Measurements from ENCODE around the gene WNT16.
A peak's percentile ranks its signal among the peaks of the same experiment; 100 is the strongest.

Gene WNT16

GRCh38 chr7:121360564-121360963 lies 31.8 kb downstream of the WNT16 start:
- Histone ChIP-seq H3K4me1 (ENCODE audit: low read length) (no peaks in the 10 kb centered on the region), H4K20me1 (ENCODE audit: insufficient read depth, low read length) (no peaks in the 10 kb centered on the region), H2AFZ (ENCODE audit: low read depth, low read length) (no peak overlapping the region), H3K4me3 (ENCODE audit: low read length) (no peak overlapping the region), H3K9ac (ENCODE audit: low read length) (no peak overlapping the region), H3K27me3 (ENCODE audit: low read depth, low read length) (no peaks in the 10 kb centered on the region), H3K27ac (ENCODE audit: low read length) (no peak overlapping the region), H3K9me3 (ENCODE audit: insufficient read depth, low read length) (no peaks in the 10 kb centered on the region), H3K36me3 (replicated peaks; ENCODE audit: low read depth, low read length) (peaks cover 18% of the 10 kb centered on the region), H3K4me2 (ENCODE audit: low read length) (no peak overlapping the region), H3K79me2 (ENCODE audit: low read length) (no peaks in the 10 kb centered on the region)
- TF ChIP-seq EZH2phosphoT487 (IDR thresholded peaks at IDR 0.05; ENCODE audit: low read depth) (no peak), CTCF (IDR thresholded peaks at IDR 0.05; ENCODE audit: low read depth, low read length) (no peak)

GRCh38 chr7:121366852-121367431 lies 38.1 kb downstream of the WNT16 start:
- Histone ChIP-seq H3K4me3 (ENCODE audit: low read length) (no peak overlapping the region), H3K27me3 (ENCODE audit: low read depth, low read length) (no peaks in the 10 kb centered on the region), H4K20me1 (ENCODE audit: insufficient read depth, low read length) (peaks cover 3% of the 10 kb centered on the region; the same call in 1 of the 2 replicates), H3K79me2 (ENCODE audit: low read length) (no peaks in the 10 kb centered on the region), H3K27ac (ENCODE audit: low read length) (no peak overlapping the region), H3K36me3 (replicated peaks; ENCODE audit: low read depth, low read length) (peaks cover 20% of the 10 kb centered on the region), H3K4me2 (ENCODE audit: low read length) (no peak overlapping the region), H3K9me3 (ENCODE audit: insufficient read depth, low read length) (no peaks in the 10 kb centered on the region), H2AFZ (ENCODE audit: low read depth, low read length) (no peak overlapping the region), H3K4me1 (ENCODE audit: low read length) (no peaks in the 10 kb centered on the region; the same call in 1 of the 2 replicates), H3K9ac (ENCODE audit: low read length) (no peak overlapping the region)
- TF ChIP-seq EZH2phosphoT487 (IDR thresholded peaks at IDR 0.05; ENCODE audit: low read depth) (no peak), CTCF (IDR thresholded peaks at IDR 0.05; ENCODE audit: low read depth, low read length) (peak; percentile 82)

GRCh38 chr7:121369462-121369861 lies 40.7 kb downstream of the WNT16 start:
- H4K20me1 ChIP-seq (ENCODE audit: insufficient read depth, low read length), result peaks cover 3% of the 10 kb centered on the region; the same call in 1 of the 2 replicates
- H3K27ac ChIP-seq (ENCODE audit: low read length), result no peak overlapping the region
- H3K9me3 ChIP-seq (ENCODE audit: insufficient read depth, low read length), result no peaks in the 10 kb centered on the region
- no peak for TF ChIP-seq CTCF (IDR thresholded peaks at IDR 0.05; ENCODE audit: low read depth, low read length)
- no peak for TF ChIP-seq EZH2phosphoT487 (IDR thresholded peaks at IDR 0.05; ENCODE audit: low read depth)
- H3K27me3 ChIP-seq (ENCODE audit: low read depth, low read length), result no peaks in the 10 kb centered on the region
- no peak overlapping the region for H3K4me2 ChIP-seq (ENCODE audit: low read length)
- H3K4me3 ChIP-seq (ENCODE audit: low read length), result no peak overlapping the region
- H3K4me1 ChIP-seq (ENCODE audit: low read length), result peaks cover 13% of the 10 kb centered on the region
- peaks cover 13% of the 10 kb centered on the region for H3K36me3 ChIP-seq (replicated peaks; ENCODE audit: low read depth, low read length)
- no peak overlapping the region for H2AFZ ChIP-seq (ENCODE audit: low read depth, low read length)
- H3K79me2 ChIP-seq (ENCODE audit: low read length), result no peaks in the 10 kb centered on the region
- no peak overlapping the region for H3K9ac ChIP-seq (ENCODE audit: low read length)

GRCh38 chr7:121371367-121371766 lies 42.6 kb downstream of the WNT16 start:
- Histone ChIP-seq H3K4me1 (ENCODE audit: low read length) (peaks cover 22% of the 10 kb centered on the region), H3K36me3 (replicated peaks; ENCODE audit: low read depth, low read length) (peaks cover 25% of the 10 kb centered on the region), H3K9me3 (ENCODE audit: insufficient read depth, low read length) (no peaks in the 10 kb centered on the region), H3K4me3 (ENCODE audit: low read length) (no peak overlapping the region), H3K4me2 (ENCODE audit: low read length) (no peak overlapping the region), H3K27me3 (ENCODE audit: low read depth, low read length) (no peaks in the 10 kb centered on the region), H3K9ac (ENCODE audit: low read length) (no peak overlapping the region), H2AFZ (ENCODE audit: low read depth, low read length) (no peak overlapping the region), H3K79me2 (ENCODE audit: low read length) (no peaks in the 10 kb centered on the region), H3K27ac (ENCODE audit: low read length) (no peak overlapping the region), H4K20me1 (ENCODE audit: insufficient read depth, low read length) (peaks cover 3% of the 10 kb centered on the region; the same call in 1 of the 2 replicates)
- no peak for TF ChIP-seq CTCF (IDR thresholded peaks at IDR 0.05; ENCODE audit: low read depth, low read length)
- TF ChIP-seq EZH2phosphoT487 (IDR thresholded peaks at IDR 0.05; ENCODE audit: low read depth), result no peak

Measured in OCI-LY3 (cell line).